Measurements from ENCODE around the gene ZCCHC14.
"Not testable (repeated sequence)": the region's sequence is repeated elsewhere in the genome, so short reads cannot be mapped to it uniquely, and the experiment has no call there.

The ZCCHC14 gene

GRCh38 chr16:87409153-87409552, 83.7 kb downstream of the ZCCHC14 start:
- no peak for DNase-seq (ENCODE audit: low read depth)

- no peak for DNase-seq (ENCODE audit: low read depth)
Observed at GRCh38 chr16:87407511-87408112, 85.2 kb downstream of the ZCCHC14 start.

- no peak for DNase-seq (ENCODE audit: low read depth)
Observed at GRCh38 chr16:87406495-87407088, 86.2 kb downstream of the ZCCHC14 start.

GRCh38 chr16:87404764-87405625, 87.8 kb downstream of the ZCCHC14 start:
- no peak for DNase-seq (ENCODE audit: low read depth)

GRCh38 chr16:87395181-87395842, 97.5 kb downstream of the ZCCHC14 start:
- DNase-seq (ENCODE audit: low read depth), result no peak

GRCh38 chr16:87393680-87394055, 99.2 kb downstream of the ZCCHC14 start:
- DNase-seq (ENCODE audit: low read depth), result no peak

- no peak for DNase-seq (ENCODE audit: low read depth)
Observed at GRCh38 chr16:87392821-87393679, 99.8 kb downstream of the ZCCHC14 start.

GRCh38 chr16:87391950-87392820, 100.6 kb downstream of the ZCCHC14 start, which contains the start of gene MAP1LC3B:
Gene MAP1LC3B, plus strand, starts transcription at chr16:87392336. Its CDS starts 92 bp downstream, at chr16:87392428.
- peak; percentile 92 for DNase-seq (ENCODE audit: low read depth)

GRCh38 chr16:87391324-87391949, 101.4 kb downstream of the ZCCHC14 start:
- DNase-seq (ENCODE audit: low read depth), result no peak

- DNase-seq (ENCODE audit: low read depth), result no peak
Observed at GRCh38 chr16:87390641-87391323, 102.0 kb downstream of the ZCCHC14 start.

GRCh38 chr16:87389914-87390313, 102.9 kb downstream of the ZCCHC14 start:
- not testable (repeated sequence) for DNase-seq (ENCODE audit: low read depth)

GRCh38 chr16:87389245-87389644, 103.6 kb downstream of the ZCCHC14 start:
- no peak for DNase-seq (ENCODE audit: low read depth)

GRCh38 chr16:87388818-87389134, 104.0 kb downstream of the ZCCHC14 start:
- DNase-seq (ENCODE audit: low read depth), result no peak

- DNase-seq (ENCODE audit: low read depth), result peak; percentile 88
Observed at GRCh38 chr16:87387942-87388817, 104.6 kb downstream of the ZCCHC14 start.

- DNase-seq (ENCODE audit: low read depth), result not testable (repeated sequence)
Observed at GRCh38 chr16:87384875-87385167, 108.0 kb downstream of the ZCCHC14 start.

- no peak for DNase-seq (ENCODE audit: low read depth)
Observed at GRCh38 chr16:87384162-87384874, 108.5 kb downstream of the ZCCHC14 start.

- DNase-seq (ENCODE audit: low read depth), result peak; percentile 80
Observed at GRCh38 chr16:87383505-87384161, 109.2 kb downstream of the ZCCHC14 start, which contains the start of gene FBXO31. Gene FBXO31, minus strand, starts transcription at chr16:87383776. Its CDS starts 32 bp downstream, at chr16:87383744.

All from T-helper 22 cell (primary cell).